Left lobe of liver (tissue), 2 donors: Measurements from ENCODE around the gene PRR7. TPM values are rescaled to one million over a fixed set of nuclear protein-coding genes. Genes with fewer than 3 reads are reported as not detected.

Experiments
- ATAC-seq: fragments of 200-7000 bp; cut with Tn5 transposase; one replicate; pipeline ENCODE4 v1.9.1; 2020; ENCODE audit warnings: mild to moderate bottlenecking, moderate library complexity
- DNase-seq: peaks from one replicate; pipeline ENCODE4 v3.0.0-alpha.2; 2020; ENCODE audit warnings: low spot score
- total RNA-seq: library from RNA; stranded (reverse); gene quantifications from one replicate; pipeline ENCODE4 v1.2.1, GENCODE V29; 2021
- donor health status: DM: no; HTN: no; CAD: no; lungs with moderate emphysema.
- donor health status: DM: no; HTN: yes; CAD: no.

The PRR7 gene
- total RNA-seq, 1 donor from 2014 or later = 0.63 TPM

- ATAC-seq = no peak
- DNase-seq = no peak
Measured at GRCh38 chr5:177466861-177467260, 20.2 kb downstream of the PRR7 start.

- DNase-seq = no peak
- ATAC-seq = no peak
Measured at GRCh38 chr5:177467436-177467835, 20.8 kb downstream of the PRR7 start.

GRCh38 chr5:177468329-177468684, 21.7 kb downstream of the PRR7 start:
- no peak for ATAC-seq

GRCh38 chr5:177468685-177469628, 22.3 kb downstream of the PRR7 start:
- ATAC-seq (no peak), DNase-seq (no peak)

More at GRCh38 chr5:177468329-177468684, 21.7 kb downstream of the PRR7 start:
- no peak for DNase-seq

GRCh38 chr5:177469750-177470525, 23.3 kb downstream of the PRR7 start:
- no peak for DNase-seq
- ATAC-seq = no peak

- DNase-seq (no peak), ATAC-seq (no peak)
Measured at GRCh38 chr5:177470759-177471536, 24.3 kb downstream of the PRR7 start.

- no peak for ATAC-seq
- DNase-seq = no peak
Measured at GRCh38 chr5:177471610-177472356, 25.2 kb downstream of the PRR7 start.

GRCh38 chr5:177472460-177473442, 26.1 kb downstream of the PRR7 start:
- ATAC-seq (peak; percentile 29), DNase-seq (no peak)

GRCh38 chr5:177473443-177474001, 26.9 kb downstream of the PRR7 start, which contains the start of gene DBN1:
DBN1 (minus strand) TSS chr5:177473634; CDS start chr5:177473521, 113 bp downstream.
- ATAC-seq (peak; percentile 47), DNase-seq (no peak)

- DNase-seq (no peak), ATAC-seq (no peak)
Measured at GRCh38 chr5:177474002-177474476, 27.4 kb downstream of the PRR7 start.

GRCh38 chr5:177474846-177475562, 28.4 kb downstream of the PRR7 start:
- ATAC-seq (no peak), DNase-seq (no peak)

- ATAC-seq (no peak), DNase-seq (no peak)
Measured at GRCh38 chr5:177475563-177476427, 29.2 kb downstream of the PRR7 start.

- DNase-seq (no peak), ATAC-seq (no peak)
Measured at GRCh38 chr5:177476531-177477233, 30.1 kb downstream of the PRR7 start.

GRCh38 chr5:177477701-177478477, 31.3 kb downstream of the PRR7 start:
- ATAC-seq = no peak
- DNase-seq = no peak
